HG03521 (cell line): Measurements from ENCODE around the gene DDX51.

Experiments
- ATAC-seq: cut with Tn5 transposase; IDR thresholded peaks from one replicate; pipeline ENCODE4 v1.9.1; 2021; ENCODE audit warnings: mild to moderate bottlenecking, moderate library complexity; ENCODE audit not compliant: unreplicated experiment

The DDX51 gene

GRCh38 chr12:132094269-132094891 lies 49.7 kb downstream of the DDX51 start:
- ATAC-seq = no peak

DNA sequence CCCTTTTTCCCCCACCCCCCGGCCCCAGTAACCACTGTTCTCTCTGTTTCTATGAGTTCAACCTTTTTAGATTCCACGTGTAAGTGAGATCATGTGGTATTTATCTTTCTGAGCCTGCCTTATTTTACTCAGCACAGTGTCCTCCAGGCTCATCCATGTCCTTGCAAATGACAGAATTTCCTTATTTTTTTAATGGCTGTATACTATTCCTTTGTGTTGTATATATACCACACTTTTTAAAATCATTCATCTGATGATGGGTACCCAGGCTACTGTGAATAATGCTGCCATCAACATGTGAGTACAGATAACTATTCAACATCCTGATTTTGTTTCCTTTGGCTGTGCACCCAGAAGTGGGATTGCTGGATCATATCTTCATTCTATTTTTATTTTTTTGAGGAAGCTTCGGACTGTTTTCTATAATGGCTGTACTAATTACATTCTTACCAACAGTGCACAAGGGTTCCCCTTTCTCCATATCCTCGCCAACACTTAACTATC lies 54.7 kb downstream of the DDX51 start:
- ATAC-seq = no peak
